ENCODE measurements around the gene KAT2A. TPM values are rescaled to one million over a fixed set of nuclear protein-coding genes. Genes with fewer than 3 reads are reported as not detected.

Gene KAT2A
- total RNA-seq, result 4.9 and 8.3 TPM in 2 replicates

DNA sequence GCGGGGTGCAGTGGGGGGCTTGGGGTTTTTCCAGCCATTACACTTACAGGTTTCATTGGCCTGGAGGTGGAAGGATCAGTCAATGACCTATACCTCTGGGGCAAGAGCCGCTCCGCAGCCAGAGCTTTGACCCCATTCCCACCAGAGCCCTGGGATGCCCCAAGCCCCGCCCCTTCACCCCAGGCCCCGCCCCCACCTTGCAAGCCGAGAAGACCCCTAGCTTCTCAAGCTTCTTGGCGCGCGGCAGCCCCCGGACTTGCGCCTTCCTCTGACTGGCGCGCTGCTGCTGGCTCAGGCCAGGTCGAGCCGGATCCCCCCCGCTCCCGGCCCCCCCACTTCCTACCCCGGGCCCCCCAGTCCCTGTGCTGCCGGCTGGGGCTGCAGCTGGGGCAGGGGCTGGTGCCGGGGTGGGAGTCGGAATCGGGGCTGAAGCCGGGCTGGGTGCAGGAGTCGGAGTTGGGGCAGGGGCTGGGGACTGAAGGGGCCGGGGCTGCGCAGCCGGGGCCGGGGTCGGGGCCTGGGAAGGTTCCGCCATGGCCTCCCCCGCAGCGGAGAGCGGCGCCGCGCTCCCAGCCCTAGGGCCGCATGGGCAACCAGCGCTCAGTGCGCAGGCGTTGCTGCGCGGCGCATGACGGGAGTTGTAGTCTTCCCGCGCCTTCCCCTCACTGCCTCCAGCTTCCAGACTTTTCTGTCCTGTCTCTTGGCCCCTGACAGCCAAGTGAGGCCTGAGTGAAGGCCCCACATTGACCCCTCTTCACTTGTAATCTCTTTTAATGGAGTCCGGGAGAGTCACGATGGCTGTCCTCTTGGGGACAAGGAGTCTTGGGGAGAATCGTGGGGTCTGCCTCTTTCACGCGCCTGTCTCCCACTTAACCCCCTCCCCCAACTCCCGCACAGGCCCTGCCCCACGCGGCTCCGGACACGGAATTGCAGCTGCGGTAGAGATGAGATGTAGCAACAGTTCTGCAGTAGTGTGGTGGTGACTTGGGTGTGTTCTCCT lies at the start of gene KAT2A:
Gene KAT2A, minus strand, starts transcription at position 598 of the 1,000 bp plus-strand sequence. Its CDS starts 63 bp downstream, at position 535.

DNA sequence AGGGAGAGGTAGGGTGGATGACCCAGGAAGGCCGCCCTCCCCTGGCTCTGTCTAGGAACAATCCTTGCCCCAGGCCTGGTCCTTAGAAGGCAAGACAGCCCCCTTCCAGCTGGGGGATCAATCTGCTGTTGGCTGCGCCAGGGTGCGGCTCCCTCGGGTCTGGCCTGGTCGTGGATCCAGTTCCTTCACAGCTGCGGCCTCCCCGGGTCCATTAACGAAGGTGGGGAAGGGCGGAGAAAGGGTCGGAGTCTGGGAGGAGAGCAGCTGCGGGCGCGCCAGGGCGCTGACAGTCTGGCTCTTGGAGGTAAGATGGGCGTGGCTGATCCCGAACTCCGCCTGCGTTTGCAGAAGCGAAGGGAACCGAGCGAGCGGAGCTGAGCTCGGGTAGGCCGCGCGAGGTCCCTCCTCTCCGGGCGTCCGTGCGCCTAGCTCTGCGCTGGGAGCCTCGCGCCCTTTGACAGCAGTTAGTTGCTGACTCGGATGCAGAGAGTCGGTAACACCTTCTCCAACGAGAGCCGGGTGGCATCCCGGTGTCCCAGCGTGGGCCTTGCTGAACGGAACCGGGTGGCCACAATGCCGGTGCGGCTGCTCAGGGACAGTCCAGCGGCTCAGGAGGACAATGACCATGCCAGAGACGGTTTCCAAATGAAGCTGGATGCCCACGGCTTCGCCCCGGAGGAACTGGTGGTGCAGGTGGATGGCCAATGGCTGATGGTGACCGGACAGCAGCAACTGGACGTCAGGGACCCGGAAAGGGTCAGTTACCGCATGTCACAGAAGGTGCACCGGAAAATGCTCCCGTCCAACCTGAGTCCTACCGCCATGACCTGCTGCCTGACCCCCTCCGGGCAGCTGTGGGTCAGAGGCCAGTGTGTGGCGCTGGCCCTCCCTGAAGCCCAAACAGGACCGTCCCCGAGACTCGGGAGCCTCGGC lies 1.5 kb upstream of the KAT2A start, which contains the start of gene HSPB9:
Gene HSPB9, plus strand, starts transcription at position 434 of the 933 bp plus-strand sequence. Its CDS starts 47 bp downstream, at position 481.

DNA sequence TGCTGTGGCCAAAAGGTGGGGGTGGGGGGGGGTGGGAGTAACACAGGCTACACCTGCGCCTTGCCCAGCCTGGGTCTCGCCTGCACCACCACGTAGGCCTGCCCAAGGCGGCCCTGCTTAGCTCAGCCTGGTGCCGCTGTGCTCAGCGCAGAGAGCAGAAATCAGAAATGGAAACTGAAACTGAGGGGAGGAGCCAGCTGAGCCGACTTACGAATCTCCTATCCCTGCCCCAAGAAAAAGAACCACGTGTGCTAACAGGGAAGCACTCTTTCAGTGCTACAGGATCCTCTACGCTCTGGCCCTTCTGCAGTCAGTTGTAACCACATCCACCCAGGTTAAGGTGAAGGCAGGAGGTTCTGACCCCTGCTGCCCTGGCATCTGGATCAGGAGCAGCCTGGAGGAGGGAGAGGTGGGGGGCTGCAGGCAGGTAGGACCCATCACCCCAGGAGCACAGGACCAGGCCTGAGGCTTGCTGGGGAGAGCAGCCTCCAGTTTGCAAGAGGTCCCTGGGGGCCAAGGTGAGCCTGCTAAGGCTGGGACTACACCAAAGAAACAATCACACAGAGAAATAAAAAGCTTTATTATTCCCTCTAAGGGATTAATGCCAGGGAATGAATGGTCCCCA lies 8.5 kb downstream of the KAT2A start, which contains the start of gene DHX58:
Gene DHX58, minus strand, starts transcription at position 163 of the 625 bp plus-strand sequence. CDS start 822 bp downstream, outside the sequence.

DNA sequence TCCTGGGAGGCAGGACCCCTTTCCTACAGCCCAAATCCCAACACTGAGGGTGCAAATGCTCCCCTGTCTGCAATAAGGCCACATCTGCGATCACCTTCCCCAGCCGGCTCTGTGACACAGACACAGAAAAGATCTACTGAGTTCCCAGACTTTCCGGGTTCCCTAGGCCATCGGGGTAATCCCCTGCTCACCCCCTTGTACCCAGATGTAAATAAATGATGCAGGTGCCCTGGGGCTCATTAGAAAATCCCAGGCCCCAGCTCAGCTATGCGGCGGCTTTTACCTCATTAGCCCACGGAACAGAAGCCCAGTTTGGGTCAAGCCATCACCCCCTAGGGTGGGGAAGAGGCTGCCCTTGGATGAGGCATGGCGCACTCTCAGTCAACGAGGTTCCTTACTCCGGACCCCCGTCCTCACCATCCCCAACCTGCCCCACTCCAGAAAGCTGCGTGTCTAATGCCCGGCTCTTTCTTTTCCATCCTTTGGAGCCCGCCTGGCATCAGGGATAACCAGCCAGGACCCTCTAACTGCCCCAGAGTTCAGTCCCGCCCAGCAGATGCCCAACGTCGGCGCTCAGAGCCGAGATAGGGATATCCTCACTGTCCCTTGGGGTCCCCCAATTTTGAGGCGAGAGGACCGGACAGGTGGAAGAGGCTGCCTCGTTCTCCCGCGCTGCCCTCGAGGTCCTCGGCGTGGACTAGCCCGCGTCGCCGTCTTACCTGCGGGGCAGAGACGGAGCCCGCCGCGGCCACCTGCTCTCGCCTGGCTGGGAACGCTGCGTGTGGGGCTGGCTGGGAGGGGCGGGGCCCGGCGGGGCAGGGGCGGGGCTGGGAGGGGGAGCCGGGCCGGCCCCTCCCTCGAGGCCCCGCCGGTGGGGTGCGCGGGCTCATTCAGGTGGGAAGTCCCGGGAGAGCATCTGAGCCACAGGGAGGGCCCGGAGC lies 23.2 kb downstream of the KAT2A start, which contains the start of gene ZNF385C:
Gene ZNF385C, minus strand, starts transcription at position 783 of the 941 bp plus-strand sequence. CDS start 35,417 bp downstream, outside the sequence.

Other genes starting within 250 kb of the KAT2A start
- 159 and 189 TPM in 2 replicates for gene ACLY, start 202.4 kb downstream of the KAT2A start, total RNA-seq
- gene ODAD4, start 190.8 kb downstream of the KAT2A start, total RNA-seq, result 0.11 and 0.34 TPM in 2 replicates
- 49.5 and 55.5 TPM in 2 replicates for gene CNP, start 154.6 kb downstream of the KAT2A start, total RNA-seq
- gene DNAJC7, start 103.9 kb downstream of the KAT2A start, total RNA-seq, result 63.2 and 84.4 TPM in 2 replicates
- 30.3 and 35.0 TPM in 2 replicates for gene NKIRAS2, start 101.3 kb downstream of the KAT2A start, total RNA-seq
- 0.22 and 0.26 TPM in 2 replicates for gene C17orf113, start 70.8 kb downstream of the KAT2A start, total RNA-seq
- gene ZNF385C, start 22.9 kb downstream of the KAT2A start, total RNA-seq, result not detected in 2 replicates
- 2.5 and 2.8 TPM in 2 replicates for gene DHX58, start 8.7 kb downstream of the KAT2A start, total RNA-seq
- gene HSPB9, start 1.4 kb upstream of the KAT2A start, total RNA-seq, result under 0.01 TPM in 1 of 2 replicates, not detected in the other
- 72.4 and 77.7 TPM in 2 replicates for gene RAB5C, start 33.6 kb upstream of the KAT2A start, total RNA-seq
- gene KCNH4, start 59.8 kb upstream of the KAT2A start, total RNA-seq, result under 0.01 TPM in 2 replicates
- not detected in 2 replicates for gene HCRT, start 64.1 kb upstream of the KAT2A start, total RNA-seq
- gene GHDC, start 73.1 kb upstream of the KAT2A start, total RNA-seq, result 17.2 and 27.1 TPM in 2 replicates
- gene STAT5B, start 155.0 kb upstream of the KAT2A start, total RNA-seq, result 32.8 and 33.8 TPM in 2 replicates
- gene STAT5A, start 167.1 kb upstream of the KAT2A start, total RNA-seq, result 44.3 and 56.0 TPM in 2 replicates